GM12873 (cell line): ENCODE measurements around the gene OVOL3.
A peak's percentile ranks its signal among the peaks of the same experiment; 100 is the strongest.

Source experiments
- TF ChIP-seq, protein P1 (sequence below): IDR thresholded peaks from 2 replicates; pipeline ENCODE4 v1.5.1; 2012; ENCODE audit warnings: low read depth, mild to moderate bottlenecking, moderate library complexity, low read length, control low read depth; ENCODE audit not compliant: insufficient read depth; ENCODE audit errors: missing control alignments

The OVOL3 gene

DNA sequence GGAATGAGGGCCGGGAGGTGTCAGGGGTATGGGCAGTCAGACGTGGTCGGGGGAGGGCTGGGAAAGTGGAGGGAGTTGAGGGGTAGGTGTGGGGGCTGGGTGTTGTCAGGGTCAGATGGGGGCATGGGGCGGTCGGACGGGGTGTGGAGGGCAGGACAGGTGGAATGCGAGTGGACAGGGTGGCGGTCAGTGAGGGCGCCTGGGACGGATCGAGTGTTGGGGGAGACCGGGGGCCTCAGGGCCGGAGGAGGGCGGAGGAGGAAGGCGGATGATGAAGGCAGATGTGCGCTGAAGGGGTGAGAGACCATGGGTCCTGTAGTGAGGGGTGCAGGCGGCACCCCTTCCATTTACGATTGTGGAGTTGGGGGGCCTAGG lies 10.0 kb downstream of the OVOL3 start:
- TF ChIP-seq, protein P1, sequence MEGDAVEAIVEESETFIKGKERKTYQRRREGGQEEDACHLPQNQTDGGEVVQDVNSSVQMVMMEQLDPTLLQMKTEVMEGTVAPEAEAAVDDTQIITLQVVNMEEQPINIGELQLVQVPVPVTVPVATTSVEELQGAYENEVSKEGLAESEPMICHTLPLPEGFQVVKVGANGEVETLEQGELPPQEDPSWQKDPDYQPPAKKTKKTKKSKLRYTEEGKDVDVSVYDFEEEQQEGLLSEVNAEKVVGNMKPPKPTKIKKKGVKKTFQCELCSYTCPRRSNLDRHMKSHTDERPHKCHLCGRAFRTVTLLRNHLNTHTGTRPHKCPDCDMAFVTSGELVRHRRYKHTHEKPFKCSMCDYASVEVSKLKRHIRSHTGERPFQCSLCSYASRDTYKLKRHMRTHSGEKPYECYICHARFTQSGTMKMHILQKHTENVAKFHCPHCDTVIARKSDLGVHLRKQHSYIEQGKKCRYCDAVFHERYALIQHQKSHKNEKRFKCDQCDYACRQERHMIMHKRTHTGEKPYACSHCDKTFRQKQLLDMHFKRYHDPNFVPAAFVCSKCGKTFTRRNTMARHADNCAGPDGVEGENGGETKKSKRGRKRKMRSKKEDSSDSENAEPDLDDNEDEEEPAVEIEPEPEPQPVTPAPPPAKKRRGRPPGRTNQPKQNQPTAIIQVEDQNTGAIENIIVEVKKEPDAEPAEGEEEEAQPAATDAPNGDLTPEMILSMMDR, result no peak

DNA sequence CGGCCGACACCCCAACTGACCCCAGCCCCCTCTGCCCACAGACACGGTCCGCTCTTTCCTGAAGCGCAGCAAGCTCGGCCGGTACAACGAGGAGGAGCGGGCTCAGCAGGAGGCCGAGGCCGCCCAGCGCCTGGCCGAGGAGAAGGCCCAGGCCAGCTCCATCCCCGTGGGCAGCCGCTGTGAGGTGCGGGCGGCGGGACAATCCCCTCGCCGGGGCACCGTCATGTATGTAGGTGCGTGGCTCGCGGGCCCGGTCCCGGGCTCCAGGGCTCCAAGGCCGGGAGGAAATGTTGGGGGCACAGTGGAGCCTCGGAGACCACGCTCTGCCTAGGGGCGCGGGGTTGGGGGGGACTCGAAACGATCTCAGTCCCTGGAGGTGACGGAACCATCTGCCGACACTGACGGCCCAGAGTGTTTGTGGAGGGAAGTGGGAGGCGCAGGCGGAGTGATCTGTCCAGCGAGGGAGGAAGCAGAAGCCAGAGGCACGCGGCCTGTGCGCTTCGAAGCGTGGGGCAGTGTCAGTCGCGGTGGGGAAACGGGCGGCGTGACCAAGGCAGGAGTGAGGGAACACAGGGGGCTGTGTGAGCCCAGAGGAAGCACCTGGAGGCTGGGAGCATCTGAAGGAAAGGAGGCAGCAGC lies 10.7 kb downstream of the OVOL3 start:
- TF ChIP-seq, protein P1, result no peak

DNA sequence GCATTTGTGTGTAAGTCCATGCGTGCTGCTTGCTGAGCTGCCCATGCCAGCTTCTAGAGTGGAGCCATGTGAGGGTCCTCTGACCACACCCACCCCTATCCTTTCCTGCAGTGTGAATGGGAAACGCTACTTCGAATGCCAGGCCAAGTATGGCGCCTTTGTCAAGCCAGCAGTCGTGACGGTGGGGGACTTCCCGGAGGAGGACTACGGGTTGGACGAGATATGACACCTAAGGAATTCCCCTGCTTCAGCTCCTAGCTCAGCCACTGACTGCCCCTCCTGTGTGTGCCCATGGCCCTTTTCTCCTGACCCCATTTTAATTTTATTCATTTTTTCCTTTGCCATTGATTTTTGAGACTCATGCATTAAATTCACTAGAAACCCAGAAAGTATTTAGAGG lies 14.6 kb downstream of the OVOL3 start:
- TF ChIP-seq, protein P1, result no peak

DNA sequence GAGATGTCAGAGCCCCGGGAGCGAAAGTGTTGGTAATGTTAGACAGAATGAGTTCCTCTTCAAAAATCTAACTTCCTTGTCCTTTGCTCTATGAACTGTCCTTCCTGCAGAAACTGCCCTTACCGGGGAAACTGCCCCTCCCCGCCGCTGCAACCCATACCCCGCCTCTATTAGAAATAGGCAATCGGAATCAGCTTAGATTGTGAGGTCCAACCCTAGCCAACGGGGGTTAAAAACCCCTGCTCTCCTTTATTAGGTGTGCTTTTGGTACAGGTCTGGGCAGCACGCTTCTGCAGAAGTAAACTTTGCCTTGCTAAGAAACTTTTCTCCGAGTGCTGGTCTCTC lies 17.4 kb downstream of the OVOL3 start:
- TF ChIP-seq, protein P1, result no peak

DNA sequence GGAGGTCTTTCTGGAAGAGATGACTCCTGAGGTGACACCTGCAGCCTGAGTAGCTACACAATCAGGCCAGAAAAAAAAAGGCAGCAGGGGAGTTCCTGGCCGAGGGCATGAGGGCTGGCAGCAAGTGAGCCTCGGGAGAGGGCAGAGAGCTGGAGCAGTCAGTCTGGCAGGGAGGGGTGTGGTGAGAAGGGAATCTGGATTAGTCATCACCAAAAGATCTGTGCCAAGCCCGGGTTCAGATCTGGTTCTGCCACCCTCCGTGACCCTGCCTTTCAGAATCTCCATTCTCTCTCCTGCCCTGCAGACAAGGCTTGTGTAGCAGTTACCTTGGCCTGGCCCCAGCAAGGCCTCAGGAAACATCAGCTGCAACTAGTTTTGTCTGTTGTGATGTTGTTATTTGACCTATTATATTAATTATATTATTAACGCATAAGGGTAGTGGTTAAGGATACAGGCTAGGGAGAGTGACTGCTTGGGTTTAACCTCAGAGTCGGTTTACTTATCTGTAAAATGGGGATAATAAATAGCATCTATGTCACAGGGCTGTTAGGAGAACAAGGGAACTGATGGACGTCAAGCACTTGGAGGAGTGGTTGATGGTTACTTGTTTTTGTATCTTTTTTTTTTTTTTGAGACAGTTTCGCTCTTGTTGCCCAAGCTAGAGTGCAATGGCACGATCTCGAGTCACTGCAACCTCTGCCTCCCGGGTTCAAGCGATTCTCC lies 26.2 kb downstream of the OVOL3 start:
- TF ChIP-seq, protein P1, result no peak

DNA sequence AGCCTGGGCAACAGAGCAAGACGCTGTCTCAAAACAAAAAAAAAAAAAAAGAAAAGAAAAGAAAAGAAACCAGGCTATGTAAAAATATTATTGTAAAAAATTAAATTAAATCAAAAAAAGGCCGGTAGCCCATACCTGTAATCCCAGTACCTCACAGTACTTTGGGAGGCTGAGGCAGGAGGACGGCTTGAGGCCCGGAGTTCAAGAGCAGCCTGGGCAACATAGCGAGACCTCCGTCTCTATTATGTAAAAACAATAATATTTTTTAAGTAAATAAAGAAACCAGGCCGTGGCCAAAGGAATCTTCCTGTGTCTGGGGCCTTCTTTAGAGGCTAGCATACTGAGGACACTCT lies 28.2 kb downstream of the OVOL3 start:
- TF ChIP-seq, protein P1, result no peak

DNA sequence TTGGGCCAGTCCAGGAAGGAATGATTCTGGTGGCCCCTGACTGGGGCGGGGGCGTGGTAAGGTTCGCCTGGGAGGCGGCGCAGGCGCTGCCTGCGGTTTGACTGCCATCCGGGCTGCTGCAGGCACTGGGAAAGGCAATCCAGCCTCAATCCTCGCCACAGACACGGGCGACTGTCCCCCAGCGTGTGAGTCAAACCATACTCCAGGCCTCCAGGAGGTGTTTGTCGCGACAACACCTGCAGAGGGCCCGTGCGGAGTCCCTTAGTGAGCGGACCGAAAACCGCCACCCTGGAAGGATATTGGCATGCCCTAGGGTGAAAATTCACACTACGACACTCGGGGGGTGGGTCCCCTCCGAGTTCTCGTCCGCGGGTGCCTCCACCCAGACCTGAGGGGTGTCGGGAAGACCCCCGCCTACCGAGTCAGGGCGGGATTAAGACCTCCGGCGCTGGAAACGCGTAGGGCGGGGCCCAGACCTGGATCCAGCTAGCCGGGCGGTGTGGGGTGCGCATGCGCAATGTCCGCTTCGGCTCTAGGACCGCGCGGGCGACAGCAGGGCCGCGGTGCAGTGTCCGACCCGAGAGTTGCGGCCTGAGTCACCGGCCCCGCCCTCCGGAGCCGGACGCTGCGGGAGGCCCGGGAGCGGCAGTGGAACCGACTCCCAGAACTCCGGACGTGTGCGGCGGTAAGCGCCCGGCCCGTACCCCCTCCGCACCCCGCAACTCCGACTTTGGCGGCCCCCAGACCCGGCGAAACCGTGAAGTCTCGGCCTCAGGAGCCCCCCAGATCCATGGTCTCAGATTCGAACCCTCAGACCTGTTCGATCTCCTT lies 28.7 kb downstream of the OVOL3 start, which contains the start of gene CAPNS1:
Gene CAPNS1 (plus strand): TSS at position 594 of the 831 bp plus-strand sequence. CDS start 946 bp downstream, outside the sequence.
- TF ChIP-seq, protein P1, result peak; percentile 36
